Measurements from ENCODE around the gene EPHA4. TPM values are rescaled to one million over a fixed set of nuclear protein-coding genes. Genes with fewer than 3 reads are reported as not detected.

EPHA4 gene
- polyA plus RNA-seq, 1 donor (not counting 4 experiments of a cell fraction or from before 2014, with no cell fraction given), result 9.0 TPM

GRCh38 chr2:221589696-221590095 lies 17.6 kb upstream of the EPHA4 start:
- FAIRE-seq (no peak), DNase-seq (ENCODE audit: low read depth, low spot score) (no peak)
- no peak overlapping the region for H3K9ac ChIP-seq (ENCODE audit: control insufficient read depth, extremely low read depth, insufficient read depth, low read length)
- no peaks in the 10 kb centered on the region for H3K9me3 ChIP-seq (ENCODE audit: control insufficient read depth, low read depth, low read length)
- no peak overlapping the region for H3K4me2 ChIP-seq (ENCODE audit: control insufficient read depth, extremely low read depth, insufficient read depth, low read depth, low read length)
- no peaks in the 10 kb centered on the region for H3K9me1 ChIP-seq (ENCODE audit: control insufficient read depth, extremely low read depth, insufficient read depth, low read length)
- no peaks in the 10 kb centered on the region for H3K79me2 ChIP-seq (ENCODE audit: control insufficient read depth, insufficient read depth, low read length)
- H3K27me3 ChIP-seq (ENCODE audit: control insufficient read depth, extremely low read depth, insufficient read depth, low read length), result no peaks in the 10 kb centered on the region
- H3K36me3 ChIP-seq (ENCODE audit: control insufficient read depth in 2 of 2, extremely low read depth in 1 of 2, insufficient read depth in 2 of 2, low read length in 2 of 2), result no peaks in the 10 kb centered on the region
- dilution Hi-C loops (cut with MboI; ENCODE audit: extremely low pct_ligation_motif_present, low sequenced_read_pairs), result no loop called here
- H2AFZ ChIP-seq (ENCODE audit: control insufficient read depth, low read length), result no peak overlapping the region
- H3K4me3 ChIP-seq (ENCODE audit: control insufficient read depth in 2 of 3, extremely low read depth in 1 of 3, insufficient read depth in 2 of 3, low read depth in 1 of 3, low read length in 3 of 3), result no peak overlapping the region
- H3K4me1 ChIP-seq (ENCODE audit: control insufficient read depth, extremely low read depth, insufficient read depth, low read length), result no peaks in the 10 kb centered on the region
- no peaks in the 10 kb centered on the region for H4K20me1 ChIP-seq (ENCODE audit: control insufficient read depth, extremely low read depth, insufficient read depth, low read length)
- H3K27ac ChIP-seq (ENCODE audit: control insufficient read depth, insufficient read depth, low read length), result no peak overlapping the region
- TF ChIP-seq CTCF (optimal IDR thresholded peaks at IDR 0.05 in 1 of 3, IDR thresholded peaks at IDR 0.05 in 1 of 3, conservative IDR thresholded peaks at IDR 0.05 in 1 of 3; ENCODE audit: extremely low read depth in 1 of 3, insufficient read depth in 2 of 3, low read length in 3 of 3) (no peak), EZH2 (IDR thresholded peaks at IDR 0.05; ENCODE audit: low read length) (no peak)

GRCh38 chr2:221588306-221588985 lies 16.3 kb upstream of the EPHA4 start:
- TF ChIP-seq EZH2 (IDR thresholded peaks at IDR 0.05; ENCODE audit: low read length) (no peak), CTCF (optimal IDR thresholded peaks at IDR 0.05 in 1 of 3, IDR thresholded peaks at IDR 0.05 in 1 of 3, conservative IDR thresholded peaks at IDR 0.05 in 1 of 3; ENCODE audit: extremely low read depth in 1 of 3, insufficient read depth in 2 of 3, low read length in 3 of 3) (no peak)
- no peak for FAIRE-seq
- Histone ChIP-seq H3K9ac (ENCODE audit: control insufficient read depth, extremely low read depth, insufficient read depth, low read length) (no peak overlapping the region), H3K36me3 (ENCODE audit: control insufficient read depth in 2 of 2, extremely low read depth in 1 of 2, insufficient read depth in 2 of 2, low read length in 2 of 2) (no peaks in the 10 kb centered on the region), H3K27me3 (ENCODE audit: control insufficient read depth, extremely low read depth, insufficient read depth, low read length) (no peaks in the 10 kb centered on the region), H3K4me1 (ENCODE audit: control insufficient read depth, extremely low read depth, insufficient read depth, low read length) (no peaks in the 10 kb centered on the region), H4K20me1 (ENCODE audit: control insufficient read depth, extremely low read depth, insufficient read depth, low read length) (no peaks in the 10 kb centered on the region), H3K4me3 (ENCODE audit: control insufficient read depth in 2 of 3, extremely low read depth in 1 of 3, insufficient read depth in 2 of 3, low read depth in 1 of 3, low read length in 3 of 3) (no peak overlapping the region), H3K79me2 (ENCODE audit: control insufficient read depth, insufficient read depth, low read length) (no peaks in the 10 kb centered on the region), H3K27ac (ENCODE audit: control insufficient read depth, insufficient read depth, low read length) (no peak overlapping the region), H3K4me2 (ENCODE audit: control insufficient read depth, extremely low read depth, insufficient read depth, low read depth, low read length) (no peak overlapping the region), H2AFZ (ENCODE audit: control insufficient read depth, low read length) (no peak overlapping the region), H3K9me3 (ENCODE audit: control insufficient read depth, low read depth, low read length) (no peaks in the 10 kb centered on the region), H3K9me1 (ENCODE audit: control insufficient read depth, extremely low read depth, insufficient read depth, low read length) (no peaks in the 10 kb centered on the region)
- dilution Hi-C loops (cut with MboI; ENCODE audit: extremely low pct_ligation_motif_present, low sequenced_read_pairs), result no loop called here
- DNase-seq (ENCODE audit: low read depth, low spot score), result no peak

Measured in keratinocyte (primary cell).